Stimulated activated CD8-positive, alpha-beta memory T cell treated with anti-CD3 and anti-CD28 coated beads, Interleukin-15, amount 100 ng/mL, for 4 hours (primary cell): ENCODE results near the gene NOS2.
"Not testable (repeated sequence)": the region's sequence is repeated elsewhere in the genome, so short reads cannot be mapped to it uniquely, and the experiment has no call there.

Experiments
- DNase-seq, 2 donors: peaks; one replicate each; pipeline ENCODE4 v3.0.0-alpha.2; 2020; ENCODE audit warnings: low read depth in 2 of 2

NOS2 gene

GRCh38 chr17:27788919-27789318 lies 11.4 kb downstream of the NOS2 start:
- DNase-seq, result no peak

GRCh38 chr17:27783440-27784350 lies 16.6 kb downstream of the NOS2 start:
- no peak for DNase-seq

- no peak for DNase-seq
These were observed 17.5 kb downstream of the NOS2 start for GRCh38 chr17:27782791-27783206.

GRCh38 chr17:27780828-27781404 lies 19.4 kb downstream of the NOS2 start:
- DNase-seq, result no peak

- no peak for DNase-seq
These were observed 20.1 kb downstream of the NOS2 start for GRCh38 chr17:27780092-27780827.

- no peak for DNase-seq
These were observed 22.1 kb downstream of the NOS2 start for GRCh38 chr17:27778183-27778582.

GRCh38 chr17:27776882-27777624 lies 23.3 kb downstream of the NOS2 start:
- DNase-seq, result no peak

GRCh38 chr17:27771586-27771985 lies 28.7 kb downstream of the NOS2 start:
- no peak for DNase-seq

GRCh38 chr17:27770877-27771276 lies 29.5 kb downstream of the NOS2 start:
- DNase-seq, result no peak

- DNase-seq, result no peak
These were observed 31.4 kb downstream of the NOS2 start for GRCh38 chr17:27768858-27769410.

GRCh38 chr17:27766438-27766837 lies 33.9 kb downstream of the NOS2 start:
- DNase-seq, result no peak

- DNase-seq, result no peak
These were observed 35.0 kb downstream of the NOS2 start for GRCh38 chr17:27765353-27765752.

GRCh38 chr17:27764589-27764988 lies 35.7 kb downstream of the NOS2 start:
- DNase-seq, result no peak

GRCh38 chr17:27762527-27763305 lies 37.6 kb downstream of the NOS2 start:
- no peak for DNase-seq

GRCh38 chr17:27760931-27761330 lies 39.4 kb downstream of the NOS2 start:
- not testable (repeated sequence) for DNase-seq

GRCh38 chr17:27760069-27760885 lies 40.1 kb downstream of the NOS2 start:
- peak; percentile 14 to 23 for DNase-seq

- no peak for DNase-seq
These were observed 40.8 kb downstream of the NOS2 start for GRCh38 chr17:27759528-27759927.

GRCh38 chr17:27756467-27757371 lies 43.6 kb downstream of the NOS2 start:
- peak in 1 of 2 donors; percentile 10 for DNase-seq
